HepG2 (cell line): ENCODE data around the gene RPL18. TPM values are rescaled to one million over a fixed set of nuclear protein-coding genes. Genes with fewer than 3 reads are reported as not detected.

Experiments used
- ATF7-NPFF ChIP-seq: sonication (generic); formaldehyde crosslinking; IDR thresholded peaks from 2 replicates; pipeline ENCODE4 v1.8.1; 2023; ENCODE audit warnings: mild to moderate bottlenecking, low read depth, missing genetic modification reagents, moderate library complexity
- CBX1 ChIP-seq: IDR thresholded peaks from one replicate; pipeline ENCODE4 v1.6.1; 2016; ENCODE audit warnings: antibody characterized with exemption, low read depth
- ISL2 ChIP-seq: sonication (generic); formaldehyde crosslinking; IDR thresholded peaks from 2 replicates; pipeline ENCODE4 v1.5.0; 2020; ENCODE audit warnings: missing genetic modification reagents
- NR3C1 ChIP-seq: sonication (generic); formaldehyde crosslinking; IDR thresholded peaks from 2 replicates; pipeline ENCODE4 v1.4.0; 2020; ENCODE audit warnings: missing genetic modification reagents
- POLR2AphosphoS2 ChIP-seq: IDR thresholded peaks from 2 replicates; pipeline ENCODE4 v1.6.1; 2011; ENCODE audit warnings: low read depth, low read length, improper control_type of control experiment
- SMAD1 ChIP-seq: sonication (generic); formaldehyde crosslinking; IDR thresholded peaks from 2 replicates; pipeline ENCODE4 v1.4.0; 2020; ENCODE audit warnings: missing genetic modification reagents, low read depth, mild to moderate bottlenecking, borderline replicate concordance
- SOX13 ChIP-seq, 3 experiments: fragments of 450-650 bp in 1 of 3; sonication (generic) in 1 of 3; formaldehyde crosslinking in 1 of 3; IDR thresholded peaks in 2 of 3; conservative IDR thresholded peaks in 1 of 3; 2 replicates each; pipeline versions ENCODE4 v1.5.0 to v1.6.1; 2016 to 2020; ENCODE audit warnings: antibody characterized with exemption in 1 of 3, mild to moderate bottlenecking in 1 of 3, missing compliant biosample characterization in 1 of 3, missing genetic modification reagents in 1 of 3, moderate library complexity in 1 of 3
- TAF15 ChIP-seq: fragments of 200-400 bp; formaldehyde crosslinking; IDR thresholded peaks from one replicate; pipeline ENCODE4 v1.6.1; 2018; ENCODE audit warnings: mild to moderate bottlenecking, low read depth, low read length; ENCODE audit not compliant: poor library complexity, severe bottlenecking
- ZBTB8A ChIP-seq: sonication (generic); formaldehyde crosslinking; IDR thresholded peaks from 2 replicates; pipeline ENCODE4 v1.4.0; 2020; ENCODE audit warnings: mild to moderate bottlenecking, low read depth, missing genetic modification reagents, borderline replicate concordance
- ZKSCAN1 ChIP-seq: fragments of 150-350 bp; IDR thresholded peaks from 2 replicates; pipeline ENCODE4 v1.6.1; 2014; ENCODE audit warnings: low read length
- ZNF207 ChIP-seq: fragments of 450-650 bp; IDR thresholded peaks from 2 replicates; pipeline ENCODE4 v1.6.1; 2016; ENCODE audit warnings: antibody characterized with exemption, borderline replicate concordance
- ZNF3 ChIP-seq: IDR thresholded peaks from 2 replicates; pipeline ENCODE4 v1.7.0; 2017; ENCODE audit warnings: inconsistent platforms
- ZNF577 ChIP-seq: sonication (generic); formaldehyde crosslinking; IDR thresholded peaks from 2 replicates; pipeline ENCODE4 v1.4.0; 2020; ENCODE audit warnings: mild to moderate bottlenecking, low read depth, missing genetic modification reagents, borderline replicate concordance
- ZNF850 ChIP-seq: sonication (generic); formaldehyde crosslinking; conservative IDR thresholded peaks from 2 replicates; pipeline ENCODE4 v1.9.0; 2021; ENCODE audit warnings: mild to moderate bottlenecking, missing genetic modification reagents
- polyA plus RNA-seq, 8 experiments: library from polyadenylated mRNA; depleted of rRNA in 3 of 8; stranded (reverse) in 7 of 8; unstranded in 1 of 8; fragments of >200 nt; fragmentation: Illumina TruSeq in 4 of 8; extraction: Trizol in 4 of 8; gene quantifications; 2 replicates each; pipeline versions ENCODE4 v1.2.1 to v1.2.3, GENCODE V29; 2011 to 2016; ENCODE audit warnings: low read depth in 4 of 8, missing spikeins in 1 of 8, mixed read lengths in 1 of 8; ENCODE audit not compliant: insufficient read depth in 1 of 8
- total RNA-seq, 5 experiments: library from RNA; depleted of rRNA; stranded (reverse); fragments of >200 nt; fragmentation: Illumina TruSeq; extraction: Trizol; gene quantifications; 2 replicates each; pipeline ENCODE4 v1.2.3, GENCODE V29; 2016; ENCODE audit warnings: low read depth in 1 of 5
- TF ChIP-seq, protein P1 (sequence below): IDR thresholded peaks from 2 replicates; pipeline ENCODE4 v1.6.1; 2016; ENCODE audit warnings: low read depth, borderline replicate concordance
- TF ChIP-seq, protein P2 (sequence below), 2 experiments: fragments of 450-650 bp in 1 of 2; sonication (generic) in 1 of 2; formaldehyde crosslinking in 1 of 2; IDR thresholded peaks; 2 replicates each; pipeline versions ENCODE4 v1.6.1 to v1.8.0; 2016 to 2022; ENCODE audit warnings: antibody characterized with exemption in 1 of 2, mild to moderate bottlenecking in 1 of 2, missing genetic modification reagents in 1 of 2
- TF ChIP-seq, protein P3 (sequence below), 2 experiments: sonication (generic) in 1 of 2; formaldehyde crosslinking in 1 of 2; IDR thresholded peaks; 2 replicates each; pipeline versions ENCODE4 v1.4.0 to v1.6.1; 2018 to 2020; ENCODE audit warnings: missing genetic modification reagents in 2 of 2, borderline replicate concordance in 1 of 2, low read depth in 1 of 2, mild to moderate bottlenecking in 1 of 2, missing biosample characterization in 1 of 2

Gene RPL18
- total and polyA plus RNA-seq, 2 of the 13 experiments (the other 11 are each of a cell fraction or from before 2014, with no cell fraction given): 1,485 to 1,639 TPM

DNA sequence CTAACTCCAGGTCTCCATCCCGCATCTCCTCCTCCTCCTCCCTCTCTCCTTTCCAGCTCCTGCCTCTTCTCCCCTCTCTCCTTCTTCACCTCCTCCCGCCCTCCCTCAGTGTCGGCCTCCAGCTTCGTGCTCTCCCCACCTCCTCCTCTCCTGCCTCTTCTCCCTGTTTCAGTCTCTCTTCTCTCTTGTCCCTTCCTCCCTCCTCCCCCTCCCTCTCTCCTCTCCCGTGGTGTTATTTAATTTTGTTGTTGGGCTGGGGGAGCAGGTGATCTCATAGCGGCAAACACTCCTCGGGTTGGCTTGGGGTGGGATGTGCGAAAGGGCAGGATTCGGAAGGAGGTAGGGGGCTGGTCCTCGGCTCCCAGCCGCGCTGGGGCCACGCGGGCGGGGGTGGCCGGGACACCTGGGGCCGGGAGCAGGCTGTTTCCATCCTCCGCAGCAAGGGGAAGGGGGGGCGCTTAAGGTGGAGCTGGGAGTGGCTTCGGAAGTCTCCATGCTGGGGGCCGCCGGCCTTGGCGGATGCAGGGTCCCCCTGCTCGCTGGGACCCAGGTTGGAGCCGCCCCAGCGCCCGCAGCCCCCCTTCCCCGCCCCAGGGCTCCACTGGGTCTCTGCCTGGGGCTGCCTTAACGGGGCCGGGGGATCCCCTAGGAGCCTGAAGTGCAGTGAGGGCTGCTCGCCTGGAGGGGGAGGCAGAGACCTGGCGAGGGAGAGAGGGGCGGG is 27.2 kb upstream of the RPL18 start, which contains the start of gene CA11 (continued):
- no peak for TF ChIP-seq TAF15
- no peak for TF ChIP-seq POLR2AphosphoS2
- no peak for TF ChIP-seq ZBTB8A (CRISPR knock-in tag)
- no peak for TF ChIP-seq ZKSCAN1
- TF ChIP-seq, protein P1, sequence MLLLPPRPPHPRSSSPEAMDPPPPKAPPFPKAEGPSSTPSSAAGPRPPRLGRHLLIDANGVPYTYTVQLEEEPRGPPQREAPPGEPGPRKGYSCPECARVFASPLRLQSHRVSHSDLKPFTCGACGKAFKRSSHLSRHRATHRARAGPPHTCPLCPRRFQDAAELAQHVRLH: peak; percentile 63; the same call in 1 of the 2 replicates
- no peak for TF ChIP-seq ATF7-NPFF
- no peak for TF ChIP-seq ISL2 (CRISPR knock-in tag)
- TF ChIP-seq SOX13 (IDR thresholded peaks at IDR 0.05): no peak
- peak in 1 of 2 experiments; percentile 8; a peak in 1 of 4 replicates for TF ChIP-seq SOX13 (CRISPR knock-in tag; conservative IDR thresholded peaks at IDR 0.05 in 1 of 2, IDR thresholded peaks at IDR 0.05 in 1 of 2)
- TF ChIP-seq, protein P2, sequence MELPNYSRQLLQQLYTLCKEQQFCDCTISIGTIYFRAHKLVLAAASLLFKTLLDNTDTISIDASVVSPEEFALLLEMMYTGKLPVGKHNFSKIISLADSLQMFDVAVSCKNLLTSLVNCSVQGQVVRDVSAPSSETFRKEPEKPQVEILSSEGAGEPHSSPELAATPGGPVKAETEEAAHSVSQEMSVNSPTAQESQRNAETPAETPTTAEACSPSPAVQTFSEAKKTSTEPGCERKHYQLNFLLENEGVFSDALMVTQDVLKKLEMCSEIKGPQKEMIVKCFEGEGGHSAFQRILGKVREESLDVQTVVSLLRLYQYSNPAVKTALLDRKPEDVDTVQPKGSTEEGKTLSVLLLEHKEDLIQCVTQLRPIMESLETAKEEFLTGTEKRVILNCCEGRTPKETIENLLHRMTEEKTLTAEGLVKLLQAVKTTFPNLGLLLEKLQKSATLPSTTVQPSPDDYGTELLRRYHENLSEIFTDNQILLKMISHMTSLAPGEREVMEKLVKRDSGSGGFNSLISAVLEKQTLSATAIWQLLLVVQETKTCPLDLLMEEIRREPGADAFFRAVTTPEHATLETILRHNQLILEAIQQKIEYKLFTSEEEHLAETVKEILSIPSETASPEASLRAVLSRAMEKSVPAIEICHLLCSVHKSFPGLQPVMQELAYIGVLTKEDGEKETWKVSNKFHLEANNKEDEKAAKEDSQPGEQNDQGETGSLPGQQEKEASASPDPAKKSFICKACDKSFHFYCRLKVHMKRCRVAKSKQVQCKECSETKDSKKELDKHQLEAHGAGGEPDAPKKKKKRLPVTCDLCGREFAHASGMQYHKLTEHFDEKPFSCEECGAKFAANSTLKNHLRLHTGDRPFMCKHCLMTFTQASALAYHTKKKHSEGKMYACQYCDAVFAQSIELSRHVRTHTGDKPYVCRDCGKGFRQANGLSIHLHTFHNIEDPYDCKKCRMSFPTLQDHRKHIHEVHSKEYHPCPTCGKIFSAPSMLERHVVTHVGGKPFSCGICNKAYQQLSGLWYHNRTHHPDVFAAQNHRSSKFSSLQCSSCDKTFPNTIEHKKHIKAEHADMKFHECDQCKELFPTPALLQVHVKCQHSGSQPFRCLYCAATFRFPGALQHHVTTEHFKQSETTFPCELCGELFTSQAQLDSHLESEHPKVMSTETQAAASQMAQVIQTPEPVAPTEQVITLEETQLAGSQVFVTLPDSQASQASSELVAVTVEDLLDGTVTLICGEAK (IDR thresholded peaks at IDR 0.05): no peak
- TF ChIP-seq, protein P2 (CRISPR knock-in tag; IDR thresholded peaks at IDR 0.05): no peak
- TF ChIP-seq SMAD1 (CRISPR knock-in tag): no peak
- TF ChIP-seq, protein P3, sequence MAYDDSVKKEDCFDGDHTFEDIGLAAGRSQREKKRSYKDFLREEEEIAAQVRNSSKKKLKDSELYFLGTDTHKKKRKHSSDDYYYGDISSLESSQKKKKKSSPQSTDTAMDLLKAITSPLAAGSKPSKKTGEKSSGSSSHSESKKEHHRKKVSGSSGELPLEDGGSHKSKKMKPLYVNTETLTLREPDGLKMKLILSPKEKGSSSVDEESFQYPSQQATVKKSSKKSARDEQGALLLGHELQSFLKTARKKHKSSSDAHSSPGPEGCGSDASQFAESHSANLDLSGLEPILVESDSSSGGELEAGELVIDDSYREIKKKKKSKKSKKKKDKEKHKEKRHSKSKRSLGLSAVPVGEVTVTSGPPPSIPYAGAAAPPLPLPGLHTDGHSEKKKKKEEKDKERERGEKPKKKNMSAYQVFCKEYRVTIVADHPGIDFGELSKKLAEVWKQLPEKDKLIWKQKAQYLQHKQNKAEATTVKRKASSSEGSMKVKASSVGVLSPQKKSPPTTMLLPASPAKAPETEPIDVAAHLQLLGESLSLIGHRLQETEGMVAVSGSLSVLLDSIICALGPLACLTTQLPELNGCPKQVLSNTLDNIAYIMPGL (CRISPR knock-in tag; IDR thresholded peaks at IDR 0.05; ENCODE audit: borderline replicate concordance in 1 of 2, low read depth in 1 of 2): peak; percentile 53 to 70; a peak in 1 of 4 replicates
- TF ChIP-seq ZNF850 (CRISPR knock-in tag): no peak
- no peak for TF ChIP-seq CBX1
- no peak for TF ChIP-seq NR3C1 (CRISPR knock-in tag)
- TF ChIP-seq ZNF207: no peak
- no peak for TF ChIP-seq ZNF577 (CRISPR knock-in tag)
- no peak for TF ChIP-seq ZNF3 (CRISPR knock-in tag)
